Psoas muscle (tissue), 8 donors: ENCODE measurements around the gene TNS3. TPM values are rescaled to one million over a fixed set of nuclear protein-coding genes. Genes with fewer than 3 reads are reported as not detected.

Source experiments
- ATAC-seq, 4 donors: fragments of 200-7000 bp; cut with Tn5 transposase; one replicate each; pipeline ENCODE4 v1.9.1; 2020; ENCODE audit warnings: moderate library complexity in 3 of 4, mild to moderate bottlenecking in 2 of 4
- DNase-seq, 2 donors: peaks; one replicate each; pipeline ENCODE4 v3.0.0-alpha.2; 2020
- H3K27ac ChIP-seq: fragments of 200-600 bp; one replicate; pipeline ENCODE4 v1.8.0; 2022
- H3K27me3 ChIP-seq, 3 donors: fragments of 200-600 bp in 1 of 3; one replicate each; pipeline versions ENCODE4 v1.6.1 to v1.8.0; 2013 to 2022; ENCODE audit warnings: low read length in 2 of 3, mild to moderate bottlenecking in 2 of 3, moderate library complexity in 1 of 3; ENCODE audit not compliant: insufficient read depth in 3 of 3
- H3K36me3 ChIP-seq, 2 donors: fragments of 200-600 bp in 1 of 2; one replicate each; pipeline versions ENCODE4 v1.6.1 to v1.8.0; 2013 to 2022; ENCODE audit warnings: low read depth in 1 of 2, mild to moderate bottlenecking in 1 of 2, moderate library complexity in 1 of 2; ENCODE audit not compliant: insufficient read depth in 1 of 2
- H3K4me1 ChIP-seq: fragments of 200-600 bp; one replicate; pipeline ENCODE4 v1.8.0; 2022
- H3K4me3 ChIP-seq: fragments of 200-600 bp; one replicate; pipeline ENCODE4 v1.8.0; 2022; ENCODE audit warnings: mild to moderate bottlenecking
- H3K9me3 ChIP-seq: fragments of 200-600 bp; one replicate; pipeline ENCODE4 v1.8.0; 2022
- WGBS, 3 donors: extraction: QIAGEN DNeasy Blood & Tissue Kit; methylation state at CpG; one replicate each; pipeline versions ENCODE4 v1.1.6 to v1.1.7; 2013; 5-methylcytosine and 5-hydroxymethylcytosine counted together
- intact Hi-C, 2 donors: fragments of 100-400 bp; cut with DNase I; formaldehyde crosslinking; loops; one replicate each; pipeline versions ENCODE4 v1.11.0 to v1.14.2; 2022
- polyA plus RNA-seq, 3 donors: library from polyadenylated mRNA; stranded (reverse); fragments of 200-250 nt; gene quantifications; one replicate each; pipeline ENCODE4 v1.2.3, GENCODE V29; 2013
- total RNA-seq, 4 donors: library from RNA; stranded (reverse); fragmentation: NEBNext Ultra II Directional in 2 of 4; extraction: Animal tissue kit (Norgen Biotek cat#: 25700) in 2 of 4; gene quantifications; one replicate each; pipeline versions ENCODE4 v1.2.1 to v1.2.4, GENCODE V29; 2021 to 2023
- TF ChIP-seq, protein P1 (sequence below): fragments of 200-600 bp; IDR thresholded peaks from one replicate; pipeline ENCODE4 v1.8.0; 2022; ENCODE audit warnings: antibody characterized with exemption
- donor health status: healthy with polysubstance abuse.
- donor health status: DM: no; HTN: no; CAD: no; lungs with moderate emphysema.
- donor health status: Bipolar disorder and iron deficiency.
- donor health status: healthy.
- donor health status: DM: yes; HTN: yes; CAD: no.
- donor health status: DM: no; HTN: no; CAD: no.
- donor health status: DM: no; HTN: no; CAD: no.
- donor health status: DM: yes; HTN: yes; CAD: no.

The TNS3 gene
- total and polyA plus RNA-seq, 7 donors = 11.5 to 75.3 (median 35.0) TPM

DNA sequence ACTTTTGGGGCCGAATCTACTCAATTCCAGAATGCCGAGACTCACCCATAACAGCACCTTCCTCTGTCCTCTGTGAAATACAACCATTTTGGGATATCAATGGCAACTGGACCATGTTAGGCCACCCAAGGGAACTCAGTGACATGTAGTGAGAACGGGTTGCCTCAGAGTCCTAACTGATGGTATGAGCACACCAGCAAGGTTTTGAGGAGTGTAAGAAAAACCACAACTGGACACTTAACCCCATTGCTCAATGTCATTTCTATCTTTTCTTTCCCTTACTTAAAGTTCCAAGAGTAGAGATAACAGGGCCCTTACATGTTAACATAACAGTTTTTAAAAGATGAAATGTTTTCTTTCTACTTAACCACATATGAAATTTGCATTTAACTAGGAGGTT is 67.1 kb downstream of the TNS3 start:
- H3K27me3 ChIP-seq = no peaks in the 10 kb centered on the region
- no peaks in the 10 kb centered on the region for H3K36me3 ChIP-seq
- H3K27ac ChIP-seq = no peak overlapping the region
- intact Hi-C loops = no loop called here
- no peak overlapping the region for H3K4me3 ChIP-seq
- H3K9me3 ChIP-seq = no peaks in the 10 kb centered on the region
- no peak for DNase-seq
- TF ChIP-seq, protein P1, sequence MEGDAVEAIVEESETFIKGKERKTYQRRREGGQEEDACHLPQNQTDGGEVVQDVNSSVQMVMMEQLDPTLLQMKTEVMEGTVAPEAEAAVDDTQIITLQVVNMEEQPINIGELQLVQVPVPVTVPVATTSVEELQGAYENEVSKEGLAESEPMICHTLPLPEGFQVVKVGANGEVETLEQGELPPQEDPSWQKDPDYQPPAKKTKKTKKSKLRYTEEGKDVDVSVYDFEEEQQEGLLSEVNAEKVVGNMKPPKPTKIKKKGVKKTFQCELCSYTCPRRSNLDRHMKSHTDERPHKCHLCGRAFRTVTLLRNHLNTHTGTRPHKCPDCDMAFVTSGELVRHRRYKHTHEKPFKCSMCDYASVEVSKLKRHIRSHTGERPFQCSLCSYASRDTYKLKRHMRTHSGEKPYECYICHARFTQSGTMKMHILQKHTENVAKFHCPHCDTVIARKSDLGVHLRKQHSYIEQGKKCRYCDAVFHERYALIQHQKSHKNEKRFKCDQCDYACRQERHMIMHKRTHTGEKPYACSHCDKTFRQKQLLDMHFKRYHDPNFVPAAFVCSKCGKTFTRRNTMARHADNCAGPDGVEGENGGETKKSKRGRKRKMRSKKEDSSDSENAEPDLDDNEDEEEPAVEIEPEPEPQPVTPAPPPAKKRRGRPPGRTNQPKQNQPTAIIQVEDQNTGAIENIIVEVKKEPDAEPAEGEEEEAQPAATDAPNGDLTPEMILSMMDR = no peak
- 95 to 99% (median 99%) methylated on average over 3 of the region's 3 CpGs for WGBS, 3 donors
- peaks cover 14% of the 10 kb centered on the region for H3K4me1 ChIP-seq
- no peak for ATAC-seq

DNA sequence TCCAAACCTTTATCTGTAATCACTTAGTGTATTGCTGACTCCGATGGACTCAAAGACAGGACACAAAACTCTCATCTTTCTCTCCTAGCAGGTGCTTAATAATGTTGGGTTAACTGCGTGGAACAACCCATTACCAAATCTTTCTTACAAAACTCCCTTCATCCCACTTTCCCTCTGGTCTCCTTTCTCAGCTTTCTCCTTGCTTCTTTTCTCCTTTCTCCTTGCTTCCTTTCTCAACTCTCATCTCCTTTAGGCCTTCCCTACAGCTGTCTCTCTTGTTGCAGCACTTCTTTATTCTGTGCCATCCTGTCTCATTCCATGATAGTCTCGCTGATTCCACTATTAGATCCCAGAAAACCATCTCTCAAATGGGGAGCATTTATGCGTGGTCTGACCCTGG is 67.5 kb downstream of the TNS3 start:
- intact Hi-C loops = no loop called here
- H3K27me3 ChIP-seq = no peaks in the 10 kb centered on the region
- H3K36me3 ChIP-seq = no peaks in the 10 kb centered on the region
- no peak overlapping the region for H3K4me3 ChIP-seq
- ATAC-seq (no peak), DNase-seq (no peak)
- TF ChIP-seq, protein P1 = no peak
- H3K9me3 ChIP-seq = no peaks in the 10 kb centered on the region
- H3K27ac ChIP-seq = peak overlapping the region; percentile 67
- peaks cover 14% of the 10 kb centered on the region for H3K4me1 ChIP-seq
- WGBS, 3 donors = 95 to 100% (median 97%) methylated on average over 4 of the region's 4 CpGs

DNA sequence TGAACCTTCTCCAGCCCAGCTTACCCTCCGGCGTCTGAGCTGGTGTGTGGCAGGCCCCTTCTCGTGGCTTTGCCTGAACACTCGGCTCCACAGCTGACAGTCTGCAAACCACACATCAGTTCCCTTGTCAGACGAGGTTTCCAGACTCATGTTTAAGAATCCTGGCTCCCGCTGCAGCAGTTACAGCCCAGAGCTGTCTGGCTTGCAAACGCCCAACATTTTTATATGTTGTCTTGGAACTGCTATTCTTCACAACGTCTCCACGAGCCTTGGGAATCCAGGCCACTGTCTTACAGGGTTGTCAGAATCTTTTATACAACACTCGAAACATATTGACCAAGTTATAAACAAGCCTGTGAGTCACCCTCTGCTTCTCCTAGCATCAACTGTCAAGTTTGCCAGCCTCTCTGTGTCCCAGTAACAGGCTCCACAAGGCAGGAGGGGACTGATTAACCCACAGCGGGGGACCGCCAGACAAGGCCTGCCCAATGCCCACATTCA is 68.1 kb downstream of the TNS3 start:
- intact Hi-C loops = no loop called here
- WGBS, 3 donors = 41 to 57% (median 57%) methylated on average over 12 of the region's 12 CpGs
- TF ChIP-seq, protein P1 = no peak
- peaks cover 14% of the 10 kb centered on the region for H3K4me1 ChIP-seq
- H3K36me3 ChIP-seq = no peaks in the 10 kb centered on the region
- DNase-seq = no peak
- peak overlapping the region; percentile 67 for H3K27ac ChIP-seq
- H3K9me3 ChIP-seq = no peaks in the 10 kb centered on the region
- ATAC-seq = peak; percentile 72 to 89 (median 84)
- no peak overlapping the region for H3K4me3 ChIP-seq
- no peaks in the 10 kb centered on the region for H3K27me3 ChIP-seq

DNA sequence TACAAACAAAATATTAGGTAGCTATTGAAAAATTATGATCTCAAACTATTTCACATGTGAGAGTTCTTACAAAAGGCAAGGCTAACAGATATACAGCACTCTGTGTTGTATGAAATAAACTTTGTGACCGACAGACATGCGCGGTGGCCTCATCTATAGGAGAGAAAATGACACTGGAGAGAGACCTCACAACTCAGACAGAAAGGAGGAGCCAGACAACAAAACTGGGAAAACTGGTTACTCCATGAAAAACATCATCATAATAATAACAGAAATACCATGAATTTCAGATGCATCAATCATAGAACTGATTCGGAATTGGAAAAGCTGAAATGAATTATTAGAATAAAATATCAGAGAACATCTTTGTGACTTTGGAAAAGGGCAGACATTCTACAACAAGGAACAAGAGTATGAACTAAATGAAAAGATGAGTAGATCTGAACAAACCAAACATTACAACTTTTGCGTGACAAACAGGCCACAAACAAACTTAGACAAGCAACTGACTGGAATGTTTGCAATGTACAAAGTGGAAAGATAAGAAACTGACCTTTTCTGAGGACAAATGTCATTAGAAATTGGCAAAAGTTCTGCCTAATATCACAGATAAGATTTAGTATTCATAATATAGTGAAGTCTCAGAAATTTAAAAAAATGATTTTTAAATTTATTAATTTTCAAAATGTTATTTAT is 69.3 kb downstream of the TNS3 start:
- TF ChIP-seq, protein P1 = no peak
- Histone ChIP-seq H3K36me3 (no peaks in the 10 kb centered on the region), H3K27ac (no peak overlapping the region), H3K9me3 (no peaks in the 10 kb centered on the region), H3K4me1 (peaks cover 16% of the 10 kb centered on the region), H3K27me3 (no peaks in the 10 kb centered on the region), H3K4me3 (no peak overlapping the region)
- DNase-seq (no peak), ATAC-seq (no peak)
- 87 to 96% (median 94%) methylated on average over 5 of the region's 5 CpGs for WGBS, 3 donors
- intact Hi-C loops = no loop called here
